Stimulated activated CD4-positive, alpha-beta T cell treated with anti-CD3 and anti-CD28 coated beads, Interleukin-2, amount 100 ng/mL, for 4 hours (primary cell): ENCODE measurements around the gene NR4A2.

Experiments
- DNase-seq: peaks from one replicate; pipeline ENCODE4 v3.0.0-alpha.2; 2020; ENCODE audit warnings: low read depth

NR4A2 gene

GRCh38 chr2:156332534-156333273 lies at the start of gene NR4A2:
Gene NR4A2 (minus strand): TSS chr2:156332721. CDS start chr2:156330186, 2,535 bp downstream.
- DNase-seq, result peak; percentile 89

GRCh38 chr2:156380117-156380645 lies 47.7 kb upstream of the NR4A2 start:
- DNase-seq, result no peak

GRCh38 chr2:156379714-156380113 lies 47.2 kb upstream of the NR4A2 start:
- no peak for DNase-seq

GRCh38 chr2:156379071-156379470 lies 46.5 kb upstream of the NR4A2 start:
- no peak for DNase-seq

- no peak for DNase-seq
Measured at GRCh38 chr2:156366753-156367152, 34.2 kb upstream of the NR4A2 start.

GRCh38 chr2:156363141-156363540 lies 30.6 kb upstream of the NR4A2 start:
- DNase-seq, result no peak

GRCh38 chr2:156356014-156356754 lies 23.7 kb upstream of the NR4A2 start:
- no peak for DNase-seq

- DNase-seq, result no peak
Measured at GRCh38 chr2:156352911-156353310, 20.4 kb upstream of the NR4A2 start.

GRCh38 chr2:156350374-156351142 lies 18.0 kb upstream of the NR4A2 start:
- no peak for DNase-seq

- no peak for DNase-seq
Measured at GRCh38 chr2:156349605-156350004, 17.1 kb upstream of the NR4A2 start.

GRCh38 chr2:156349161-156349560 lies 16.6 kb upstream of the NR4A2 start:
- DNase-seq, result no peak

GRCh38 chr2:156347431-156347830 lies 14.9 kb upstream of the NR4A2 start:
- no peak for DNase-seq

- DNase-seq, result no peak
Measured at GRCh38 chr2:156346731-156347130, 14.2 kb upstream of the NR4A2 start.

GRCh38 chr2:156345582-156345981 lies 13.1 kb upstream of the NR4A2 start:
- DNase-seq, result no peak

- DNase-seq, result no peak
Measured at GRCh38 chr2:156343940-156344301, 11.4 kb upstream of the NR4A2 start.

- no peak for DNase-seq
Measured at GRCh38 chr2:156343096-156343939, 10.8 kb upstream of the NR4A2 start.

GRCh38 chr2:156342254-156343095 lies 10.0 kb upstream of the NR4A2 start:
- DNase-seq, result peak; percentile 89

- DNase-seq, result peak; percentile 89
Measured at GRCh38 chr2:156341452-156342253, 9.1 kb upstream of the NR4A2 start.

GRCh38 chr2:156340804-156341451 lies 8.4 kb upstream of the NR4A2 start:
- DNase-seq, result no peak
